K562 (cell line): ENCODE results near the gene CDC6. TPM values are rescaled to one million over a fixed set of nuclear protein-coding genes. Genes with fewer than 3 reads are reported as not detected.

Source experiments
- ATAC-seq: fragments of 200-7000 bp; cut with Tn5 transposase; 3 replicates; pipeline ENCODE4 v1.9.1; 2020; ENCODE audit warnings: moderate library complexity
- BruUV-seq: library from RNA; stranded (reverse); fragments of 400-500 nt; replicated peaks from 2 replicates; lab custom pipeline; 2021; lab: Mats Ljungman, UMichigan
- CTCF ChIA-PET: fragments of 300-600 bp; formaldehyde crosslinking; extraction: SDS; loops from one replicate; lab custom pipeline; 2021; ENCODE audit warnings: low intra/inter-chr PET ratio; lab: Yijun Ruan, JAX
- POLR2A ChIA-PET: fragments of 300-600, 350-650 bp; sonication (Branson Sonifier 250); formaldehyde crosslinking; extraction: SDS; loops from one replicate; lab custom pipeline; 2021; ENCODE audit warnings: antibody characterized with exemption, inconsistent platforms; lab: Yijun Ruan, JAX
- DNase-seq, 4 experiments: peaks; one replicate each; pipeline versions ENCODE4 v3.0.0 to v3.0.0-alpha.2; 2011 to 2018; ENCODE audit warnings: low spot score in 3 of 4, mixed read lengths in 3 of 4; ENCODE audit errors: extremely low read depth in 1 of 4
- FAIRE-seq: peaks from 2 replicates; lab custom pipeline; 2011; peaks lifted over from hg19 to GRCh38; lab: Jason Lieb, UNC
- H2AFZ ChIP-seq: 2 replicates; pipeline ENCODE4 v1.6.0; 2011; ENCODE audit warnings: low read depth, low read length, control low read depth, inconsistent platforms
- H3K27ac ChIP-seq: fragments of 200-600 bp; 3 replicates; pipeline ENCODE4 v1.8.0; 2011; ENCODE audit warnings: low read depth, mild to moderate bottlenecking, control low read depth, inconsistent platforms, low read length, moderate library complexity, mixed read lengths; ENCODE audit errors: extremely low read depth
- H3K27me3 ChIP-seq, 2 experiments: fragments of 300-600 bp in 1 of 2; 2 replicates in 1 of 2; 3 replicates in 1 of 2; pipeline versions ENCODE4 v1.6.0 to v1.8.0; 2011; ENCODE audit warnings: inconsistent platforms in 2 of 2, low read length in 2 of 2, mild to moderate bottlenecking in 1 of 2, mixed read lengths in 1 of 2, moderate library complexity in 1 of 2; ENCODE audit not compliant: control insufficient read depth in 2 of 2, insufficient read depth in 2 of 2
- H3K36me3 ChIP-seq: fragments of 300-600 bp; 3 replicates; pipeline ENCODE4 v1.8.0; 2011; ENCODE audit warnings: mild to moderate bottlenecking, low read length, inconsistent platforms; ENCODE audit not compliant: control insufficient read depth, insufficient read depth
- H3K4me1 ChIP-seq, 2 experiments: fragments of 200-600 bp in 1 of 2; replicated peaks in 1 of 2; 2 replicates in 1 of 2; 3 replicates in 1 of 2; pipeline versions ENCODE4 v1.5.1 to v1.8.0; 2011; ENCODE audit warnings: inconsistent platforms in 2 of 2, low read length in 2 of 2, mild to moderate bottlenecking in 1 of 2, mixed read lengths in 1 of 2, moderate library complexity in 1 of 2; ENCODE audit not compliant: control insufficient read depth in 2 of 2, insufficient read depth in 2 of 2
- H3K4me2 ChIP-seq: 2 replicates; pipeline ENCODE4 v1.6.1; 2011; ENCODE audit warnings: low read length, control low read depth, inconsistent platforms, mixed read lengths; ENCODE audit not compliant: insufficient read depth
- H3K4me3 ChIP-seq: fragments of 200-600 bp; sonication (generic), shearing (Covaris generic); 2 replicates; pipeline ENCODE4 v1.5.1; 2016; ENCODE audit warnings: control low read depth, inconsistent platforms
- H3K79me2 ChIP-seq: fragments of 200-600 bp; 3 replicates; pipeline ENCODE4 v1.8.0; 2011; ENCODE audit warnings: low read length, inconsistent platforms; ENCODE audit not compliant: control insufficient read depth, insufficient read depth
- H3K9ac ChIP-seq, 2 experiments: 2 replicates each; pipeline versions ENCODE4 v1.6.0 to v1.6.1; 2011; ENCODE audit warnings: low read depth in 2 of 2, low read length in 2 of 2, control low read depth in 1 of 2, inconsistent platforms in 1 of 2, mild to moderate bottlenecking in 1 of 2, mixed read lengths in 1 of 2; ENCODE audit not compliant: insufficient read depth in 1 of 2
- H3K9me1 ChIP-seq: one replicate; pipeline ENCODE4 v1.6.0; 2011; ENCODE audit warnings: inconsistent platforms, mild to moderate bottlenecking, low read length, moderate library complexity; ENCODE audit not compliant: control insufficient read depth, insufficient read depth
- H3K9me3 ChIP-seq: replicated peaks from 2 replicates; pipeline ENCODE4 v1.5.1; 2011; ENCODE audit warnings: low read depth, low read length, inconsistent platforms; ENCODE audit not compliant: control insufficient read depth, insufficient read depth
- H4K20me1 ChIP-seq: replicated peaks from 2 replicates; pipeline ENCODE4 v1.6.1; 2011; ENCODE audit warnings: low read length, inconsistent platforms, mixed read lengths; ENCODE audit not compliant: control insufficient read depth, insufficient read depth
- EGR1 ChIP-seq: fragments of 450-650 bp; conservative IDR thresholded peaks from 2 replicates; pipeline ENCODE4 v1.6.1; 2017; ENCODE audit warnings: mild to moderate bottlenecking
- HDAC1 ChIP-seq, 2 experiments: fragments of 450-650 bp; IDR thresholded peaks; 2 replicates each; pipeline ENCODE4 v1.6.1; 2016 to 2017; ENCODE audit warnings: inconsistent platforms in 1 of 2, mild to moderate bottlenecking in 1 of 2, moderate library complexity in 1 of 2
- KDM1A ChIP-seq, 2 experiments: fragments of 450-650 bp; IDR thresholded peaks; 2 replicates each; pipeline ENCODE4 v1.6.1; 2016; ENCODE audit warnings: mild to moderate bottlenecking in 2 of 2
- NONO ChIP-seq, 2 experiments: fragments of 200-400 bp in 1 of 2; fragments of 450-650 bp in 1 of 2; formaldehyde crosslinking in 1 of 2; IDR thresholded peaks; 2 replicates each; pipeline ENCODE4 v1.6.1; 2017; ENCODE audit warnings: low read depth in 2 of 2, mild to moderate bottlenecking in 2 of 2, moderate library complexity in 2 of 2, low read length in 1 of 2
- RCOR1 ChIP-seq, 2 experiments: IDR thresholded peaks; 2 replicates each; pipeline ENCODE4 v1.6.1; 2012; ENCODE audit warnings: low read depth in 2 of 2, low read length in 2 of 2, borderline replicate concordance in 1 of 2, improper control_type of control experiment in 1 of 2
- SOX6 ChIP-seq: fragments of 450-650 bp; IDR thresholded peaks from 2 replicates; pipeline ENCODE4 v1.6.1; 2014; ENCODE audit warnings: mild to moderate bottlenecking
- ZNF174 ChIP-seq: fragments of 250-450 bp; sonication (Bioruptor Pico); IDR thresholded peaks from 2 replicates; pipeline ENCODE4 v1.4.0; 2020; ENCODE audit warnings: mild to moderate bottlenecking
- WGBS: fragments of 100-300 bp; shearing (Covaris generic); methylation state at CpG from one replicate; pipeline ENCODE4 v1.1.6; 2016; ENCODE audit warnings: low coverage, mixed read lengths; ENCODE audit not compliant: insufficient coverage; ENCODE audit errors: missing lambda C conversion rate; 5-methylcytosine and 5-hydroxymethylcytosine counted together
- in situ Hi-C: fragments of 300-500 bp; cut with MboI; formaldehyde crosslinking; loops from 4 replicates; pipeline ENCODE4 v1.15.0; 2018; ENCODE audit warnings: inconsistent platforms, mixed read lengths
- intact Hi-C: fragments of 100-400 bp; cut with micrococcal nuclease; formaldehyde crosslinking; loops from 2 replicates; pipeline ENCODE4 v1.14.2; 2022
- polyA plus RNA-seq, 8 experiments: library from polyadenylated mRNA; depleted of rRNA in 4 of 8; stranded (reverse) in 5 of 8; unstranded in 3 of 8; fragments of >200 nt; fragmentation: Nextera tagmentation in 2 of 8; fragmentation: Illumina TruSeq in 1 of 8; extraction: Ambion mirVana in 2 of 8; extraction: Trizol in 1 of 8; gene quantifications; 2 replicates each; pipeline versions ENCODE4 v1.2.1 to v1.2.3, GENCODE V29; 2011 to 2014; ENCODE audit warnings: inconsistent platforms in 1 of 8, missing spikeins in 1 of 8
- total RNA-seq, 7 experiments: library from RNA; depleted of rRNA in 6 of 7; stranded (reverse); fragments of >200 nt in 6 of 7; fragmentation: Illumina TruSeq in 2 of 7; extraction: Trizol in 2 of 7; gene quantifications; 2 replicates each; pipeline versions ENCODE4 v1.2.1 to v1.2.3, GENCODE V29; 2011 to 2021; ENCODE audit warnings: low replicate concordance in 1 of 7
- TF ChIP-seq, protein P1 (sequence below): fragments of 450-650 bp; IDR thresholded peaks from one replicate; pipeline ENCODE4 v1.6.1; 2018; ENCODE audit warnings: mild to moderate bottlenecking, moderate library complexity; ENCODE audit not compliant: partially characterized antibody

The CDC6 gene
- total and polyA plus RNA-seq, 9 of the 15 experiments (the other 6 are each of a cell fraction or from before 2014, with no cell fraction given): 29.6 to 141 (median 106) TPM

DNA sequence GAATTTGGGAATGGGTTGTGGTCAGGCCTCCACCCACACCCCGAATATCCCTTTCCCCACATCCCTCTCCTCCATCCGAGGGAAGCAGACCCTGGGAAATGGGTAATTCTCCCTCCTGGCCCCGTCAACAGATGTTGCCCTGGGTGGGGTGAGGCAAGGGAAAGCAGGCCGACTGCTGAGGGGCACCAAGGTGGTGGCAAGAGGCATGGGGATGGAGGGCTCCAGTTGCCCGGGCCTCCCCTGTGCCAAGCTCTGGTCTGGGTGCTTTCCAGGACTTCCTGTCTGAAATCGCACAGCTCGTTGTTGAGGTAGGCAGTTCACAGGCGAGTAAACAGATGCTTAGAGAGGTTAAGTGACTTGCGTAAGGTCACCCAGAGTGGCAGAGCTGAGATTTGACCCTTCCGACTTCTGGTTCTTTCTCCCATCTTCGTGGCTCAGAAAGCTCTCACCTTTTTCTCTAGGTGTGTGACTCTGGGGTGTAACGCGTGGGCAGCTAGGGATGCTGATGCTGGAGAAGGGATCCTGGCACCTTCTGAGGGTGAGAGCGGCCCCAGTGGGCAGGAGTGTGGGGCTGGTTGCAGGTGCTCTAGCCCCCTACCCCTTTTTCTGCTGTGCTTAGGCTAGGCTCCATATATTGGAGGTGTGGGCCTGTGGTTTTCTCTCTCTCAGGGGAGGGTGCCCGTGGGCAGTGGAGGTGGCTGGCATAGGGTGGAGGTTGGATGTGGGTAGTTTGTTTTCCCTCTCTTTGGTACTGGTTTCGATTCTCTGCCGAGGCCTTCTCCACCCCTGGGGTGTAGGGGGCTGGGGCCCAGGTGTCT, 38.5 kb downstream of the CDC6 start:
- no peak overlapping the region for H3K4me3 ChIP-seq

More for the DNA sequence above, 38.5 kb downstream of the CDC6 start:
- Histone ChIP-seq H3K4me2 (no peak overlapping the region), H3K27me3 (no peaks in the 10 kb centered on the region), H3K9me1 (peaks cover 6% of the 10 kb centered on the region), H3K36me3 (peaks cover 9% of the 10 kb centered on the region; the same call in 1 of the 3 replicates), H3K9ac (peak overlapping the region in 1 of 2 experiments; percentile 50; a peak in 2 of 4 replicates), H2AFZ (no peak overlapping the region)
- DNase-seq (no peak), ATAC-seq (no peak)
- CTCF ChIA-PET: no interaction called here
- in situ Hi-C loops (no loop called here), intact Hi-C loops (no loop called here)
- TF ChIP-seq, protein P1, sequence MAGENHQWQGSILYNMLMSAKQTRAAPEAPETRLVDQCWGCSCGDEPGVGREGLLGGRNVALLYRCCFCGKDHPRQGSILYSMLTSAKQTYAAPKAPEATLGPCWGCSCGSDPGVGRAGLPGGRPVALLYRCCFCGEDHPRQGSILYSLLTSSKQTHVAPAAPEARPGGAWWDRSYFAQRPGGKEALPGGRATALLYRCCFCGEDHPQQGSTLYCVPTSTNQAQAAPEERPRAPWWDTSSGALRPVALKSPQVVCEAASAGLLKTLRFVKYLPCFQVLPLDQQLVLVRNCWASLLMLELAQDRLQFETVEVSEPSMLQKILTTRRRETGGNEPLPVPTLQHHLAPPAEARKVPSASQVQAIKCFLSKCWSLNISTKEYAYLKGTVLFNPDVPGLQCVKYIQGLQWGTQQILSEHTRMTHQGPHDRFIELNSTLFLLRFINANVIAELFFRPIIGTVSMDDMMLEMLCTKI: no peak
- no peak for TF ChIP-seq NONO (IDR thresholded peaks at IDR 0.05; ENCODE audit: low read depth in 2 of 2, low read length in 1 of 2)
- no peak for TF ChIP-seq ZNF174
- peak in 1 of 2 experiments; percentile 40; a peak in 1 of 4 replicates for TF ChIP-seq HDAC1 (IDR thresholded peaks at IDR 0.05)
- TF ChIP-seq KDM1A (IDR thresholded peaks at IDR 0.05): peak; percentile 87 to 89; a peak in 3 of 4 replicates
- no peak for TF ChIP-seq EGR1
- TF ChIP-seq RCOR1 (IDR thresholded peaks at IDR 0.05; ENCODE audit: borderline replicate concordance in 1 of 2, low read depth in 2 of 2, low read length in 2 of 2): peak; percentile 67 to 79
- no peak for TF ChIP-seq SOX6
- TF ChIP-seq, all 486 proteins: peak for 3
- FAIRE-seq: peak; percentile 46
- H3K27ac ChIP-seq: no peak overlapping the region
- POLR2A ChIA-PET: interaction anchor here (0.6 to 1.3 kb wide), 2 partner anchors 36 to 638 kb away, joined by 3 to 4 read pairs; no protein-coding TSS in a partner anchor
- peaks cover 81% of the 10 kb centered on the region for H3K79me2 ChIP-seq
- H4K20me1 ChIP-seq: peaks cover 10% of the 10 kb centered on the region
- WGBS: 58% methylated on average over 14 of the region's 17 CpGs
- peaks cover 30 to 63% of the 10 kb centered on the region in 2 experiments for H3K4me1 ChIP-seq
- H3K9me3 ChIP-seq: no peaks in the 10 kb centered on the region
- BruUV-seq: no TSS peak
